HepG2 (cell line): Measurements from ENCODE around the gene ING5. TPM values are rescaled to one million over a fixed set of nuclear protein-coding genes. Genes with fewer than 3 reads are reported as not detected.

Source experiments
- EHMT2 ChIP-seq: fragments of 200-600 bp; sonication (generic); IDR thresholded peaks from 2 replicates; pipeline ENCODE4 v1.7.0; 2017; ENCODE audit warnings: antibody characterized with exemption, low read depth, low read length, borderline replicate concordance
- FOXP1 ChIP-seq, 2 experiments: fragments of 450-650 bp in 1 of 2; IDR thresholded peaks; 2 replicates each; pipeline ENCODE4 v1.6.1; 2017 to 2018; ENCODE audit warnings: antibody characterized with exemption in 1 of 2
- FOXP4 ChIP-seq: sonication (generic); formaldehyde crosslinking; IDR thresholded peaks from 2 replicates; pipeline ENCODE4 v1.4.0; 2020; ENCODE audit warnings: missing genetic modification reagents
- JARID2 ChIP-seq: sonication (generic); formaldehyde crosslinking; IDR thresholded peaks from 2 replicates; pipeline ENCODE4 v1.8.1; 2023; ENCODE audit warnings: missing genetic modification reagents, inconsistent platforms; ENCODE audit not compliant: insufficient replicate concordance
- KAT2B ChIP-seq: fragments of 150-350 bp; IDR thresholded peaks from 2 replicates; pipeline ENCODE4 v1.6.1; 2014; ENCODE audit warnings: low read depth, low read length, borderline replicate concordance
- MAFG ChIP-seq: sonication (generic); formaldehyde crosslinking; IDR thresholded peaks from 2 replicates; pipeline ENCODE4 v1.5.1; 2020; ENCODE audit warnings: mild to moderate bottlenecking, missing genetic modification reagents
- MIER2 ChIP-seq: IDR thresholded peaks from 2 replicates; pipeline ENCODE4 v1.6.1; 2016; ENCODE audit warnings: missing biosample characterization, missing genetic modification reagents
- MXD1 ChIP-seq: sonication (generic); formaldehyde crosslinking; IDR thresholded peaks from 2 replicates; pipeline ENCODE4 v1.4.0; 2020; ENCODE audit warnings: mild to moderate bottlenecking, missing genetic modification reagents
- NFE2 ChIP-seq: sonication (generic); formaldehyde crosslinking; IDR thresholded peaks from 2 replicates; pipeline ENCODE4 v1.4.0; 2020; ENCODE audit warnings: missing genetic modification reagents
- PCBP2 ChIP-seq: fragments of 200-400 bp; formaldehyde crosslinking; optimal IDR thresholded peaks from 2 replicates; pipeline ENCODE3; 2018; ENCODE audit warnings: low read length, low read depth; ENCODE audit not compliant: poor library complexity, severe bottlenecking
- SNAI1 ChIP-seq: sonication (generic); formaldehyde crosslinking; IDR thresholded peaks from 2 replicates; pipeline ENCODE4 v1.5.0; 2020; ENCODE audit warnings: mild to moderate bottlenecking, missing genetic modification reagents, borderline replicate concordance
- SP140L ChIP-seq: sonication (generic); formaldehyde crosslinking; IDR thresholded peaks from 2 replicates; pipeline ENCODE4 v1.4.0; 2020; ENCODE audit warnings: missing genetic modification reagents, borderline replicate concordance
- THAP7 ChIP-seq: sonication (generic); formaldehyde crosslinking; IDR thresholded peaks from 2 replicates; pipeline ENCODE4 v1.8.1; 2023; ENCODE audit warnings: mild to moderate bottlenecking, missing genetic modification reagents
- TP53 ChIP-seq: sonication (generic); formaldehyde crosslinking; conservative IDR thresholded peaks from 2 replicates; pipeline ENCODE4 v1.4.0; 2020; ENCODE audit warnings: missing genetic modification reagents
- USF2 ChIP-seq, 2 experiments: sonication (generic) in 1 of 2; formaldehyde crosslinking in 1 of 2; IDR thresholded peaks; 2 replicates each; pipeline versions ENCODE4 v1.5.1 to v1.6.1; 2011 to 2020; ENCODE audit warnings: borderline replicate concordance in 1 of 2, low read depth in 1 of 2, low read length in 1 of 2, mild to moderate bottlenecking in 1 of 2, missing genetic modification reagents in 1 of 2, moderate library complexity in 1 of 2
- ZNF343 ChIP-seq: sonication (generic); formaldehyde crosslinking; IDR thresholded peaks from 2 replicates; pipeline ENCODE4 v1.4.0; 2020; ENCODE audit warnings: mild to moderate bottlenecking, missing genetic modification reagents
- ZNF513 ChIP-seq: sonication (generic); formaldehyde crosslinking; conservative IDR thresholded peaks from 2 replicates; pipeline ENCODE4 v1.5.0; 2020; ENCODE audit warnings: missing genetic modification reagents
- ZNF672 ChIP-seq: sonication (generic); formaldehyde crosslinking; IDR thresholded peaks from 2 replicates; pipeline ENCODE4 v1.8.1; 2022; ENCODE audit warnings: missing genetic modification reagents
- ZNF891 ChIP-seq: sonication (generic); formaldehyde crosslinking; IDR thresholded peaks from 2 replicates; pipeline ENCODE4 v1.5.0; 2020; ENCODE audit warnings: mild to moderate bottlenecking, missing genetic modification reagents
- ZSCAN30 ChIP-seq: sonication (generic); formaldehyde crosslinking; IDR thresholded peaks from 2 replicates; pipeline ENCODE4 v1.5.0; 2020; ENCODE audit warnings: mild to moderate bottlenecking, missing genetic modification reagents
- polyA plus RNA-seq, 8 experiments: library from polyadenylated mRNA; depleted of rRNA in 3 of 8; stranded (reverse) in 7 of 8; unstranded in 1 of 8; fragments of >200 nt; fragmentation: Illumina TruSeq in 4 of 8; extraction: Trizol in 4 of 8; gene quantifications; 2 replicates each; pipeline versions ENCODE4 v1.2.1 to v1.2.3, GENCODE V29; 2011 to 2016; ENCODE audit warnings: low read depth in 4 of 8, missing spikeins in 1 of 8, mixed read lengths in 1 of 8; ENCODE audit not compliant: insufficient read depth in 1 of 8
- total RNA-seq, 5 experiments: library from RNA; depleted of rRNA; stranded (reverse); fragments of >200 nt; fragmentation: Illumina TruSeq; extraction: Trizol; gene quantifications; 2 replicates each; pipeline ENCODE4 v1.2.3, GENCODE V29; 2016; ENCODE audit warnings: low read depth in 1 of 5

Gene ING5
- total and polyA plus RNA-seq, 2 of the 13 experiments (the other 11 are each of a cell fraction or from before 2014, with no cell fraction given), result 61.9 to 71.9 TPM

- TF ChIP-seq THAP7 (no peak; the same call in 1 of the 2 replicates), EHMT2 (no peak), ZNF891 (CRISPR knock-in tag) (peak; percentile 66), JARID2 (CRISPR knock-in tag) (peak; percentile 69), USF2 (IDR thresholded peaks at IDR 0.05; ENCODE audit: low read depth, low read length) (no peak), USF2 (CRISPR knock-in tag; IDR thresholded peaks at IDR 0.05; ENCODE audit: borderline replicate concordance) (0 out of 2 replicates have a peak, but pooled peaks have one; percentile 17), KAT2B (no peak), ZNF672 (CRISPR knock-in tag) (no peak), MAFG (CRISPR knock-in tag) (no peak), MIER2 (peak; percentile 64; the same call in 1 of the 2 replicates), FOXP1 (IDR thresholded peaks at IDR 0.05) (no peak), FOXP1 (CRISPR knock-in tag; IDR thresholded peaks at IDR 0.05) (peak; percentile 72), NFE2 (CRISPR knock-in tag) (no peak), MXD1 (CRISPR knock-in tag) (peak; percentile 47), TP53 (CRISPR knock-in tag) (peak; percentile 65; the same call in 1 of the 2 replicates), FOXP4 (peak; percentile 76), SP140L (CRISPR knock-in tag) (peak; percentile 70; the same call in 1 of the 2 replicates), ZNF343 (CRISPR knock-in tag) (peak; percentile 76; the same call in 1 of the 2 replicates), PCBP2 (no peak), ZNF513 (CRISPR knock-in tag) (no peak), ZSCAN30 (CRISPR knock-in tag) (0 out of 2 replicates have a peak, but pooled peaks have one; percentile 28), SNAI1 (no peak)
Observed at GRCh38 chr2:241770185-241770935, 68.5 kb downstream of the ING5 start (continued).
